ENCODE measurements around the gene HBP1. TPM values are rescaled to one million over a fixed set of nuclear protein-coding genes. Genes with fewer than 3 reads are reported as not detected.

Gene HBP1
- total and polyA plus RNA-seq, 2 of the 8 experiments (the other 6 are each of a cell fraction or from before 2014, with no cell fraction given): 28.9 to 29.2 TPM

GRCh38 chr7:107180378-107180777 lies 11.6 kb downstream of the HBP1 start:
- Histone ChIP-seq H2BK12ac (ENCODE audit: low read depth, low read length) (no peak overlapping the region), H3K4ac (replicated peaks; ENCODE audit: insufficient read length, low read depth, low read length) (no peak overlapping the region), H3K79me1 (ENCODE audit: low read depth, low read length) (no peaks in the 10 kb centered on the region; the same call in 1 of the 2 replicates), H3K4me3 (ENCODE audit: extremely low read depth in 1 of 4, insufficient read depth in 2 of 4, low read depth in 3 of 4, low read length in 4 of 4) (no peak overlapping the region), H2BK120ac (replicated peaks; ENCODE audit: low read depth, low read length) (no peak overlapping the region), H2AK5ac (ENCODE audit: low read depth, low read length) (no peak overlapping the region), H3K14ac (ENCODE audit: insufficient read length) (no peak overlapping the region), H3K27ac (ENCODE audit: low read depth, low read length) (no peak overlapping the region), H4K5ac (ENCODE audit: insufficient read length, low read depth, low read length) (no peak overlapping the region), H2BK5ac (ENCODE audit: low read depth, low read length) (no peak overlapping the region), H2BK15ac (ENCODE audit: low read length) (no peak overlapping the region), H3K27me3 (replicated peaks in 1 of 4; ENCODE audit: control insufficient read depth in 3 of 4, extremely low read depth in 1 of 4, insufficient read depth in 3 of 4, low read length in 3 of 4) (no peaks in the 10 kb centered on the region), H3K4me2 (ENCODE audit: insufficient read depth in 1 of 2, low read depth in 2 of 2, low read length in 2 of 2) (no peak overlapping the region), H3K56ac (replicated peaks; ENCODE audit: insufficient read length, low read depth, low read length) (no peak overlapping the region), H2BK20ac (ENCODE audit: low read length) (no peak overlapping the region), H4K91ac (replicated peaks; ENCODE audit: insufficient read length, low read length) (no peak overlapping the region), H3K36me3 (ENCODE audit: control insufficient read depth in 2 of 4, insufficient read depth in 4 of 4, low read length in 3 of 4) (peaks cover 8 to 19% (median 18%) of the 10 kb centered on the region in 4 experiments; a peak in 7 of 8 replicates), H3K9me3 (ENCODE audit: insufficient read depth in 2 of 2, low read depth in 1 of 2, low read length in 1 of 2) (no peaks in the 10 kb centered on the region), H3K79me2 (ENCODE audit: control insufficient read depth in 1 of 2, insufficient read depth in 2 of 2, low read length in 2 of 2) (peaks cover 0 to 30% of the 10 kb centered on the region in 2 experiments; a peak in 2 of 4 replicates), H3K18ac (ENCODE audit: extremely low read depth, low read length) (no peak overlapping the region), H3K9ac (replicated peaks in 1 of 4; ENCODE audit: extremely low read depth in 1 of 4, low read depth in 3 of 4, low read length in 3 of 4) (no peak overlapping the region), H3K23ac (ENCODE audit: insufficient read length) (no peak overlapping the region), H3K23me2 (ENCODE audit: low read depth, low read length) (no peaks in the 10 kb centered on the region), H4K8ac (ENCODE audit: extremely low read depth, insufficient read depth, low read length) (no peak overlapping the region), H2AFZ (ENCODE audit: low read length) (no peak overlapping the region), H4K20me1 (replicated peaks in 1 of 2; ENCODE audit: control insufficient read depth in 1 of 2, insufficient read depth in 2 of 2, low read length in 2 of 2) (peaks cover 0 to 3% of the 10 kb centered on the region in 2 experiments), H3K4me1 (replicated peaks in 1 of 4; ENCODE audit: control insufficient read depth in 3 of 4, insufficient read depth in 4 of 4, low read length in 3 of 4) (no peaks in the 10 kb centered on the region)
- 86% methylated on average over 1 of the region's 1 CpG; no CpG with 5 or more reads in 1 of the 2 experiments for WGBS, 2 experiments (ENCODE audit: extremely low coverage in 1 of 2, insufficient coverage in 1 of 2, insufficient read length in 1 of 2, insufficient replicate concordance in 2 of 2, low coverage in 1 of 2, low lambda C conversion rate in 2 of 2, missing lambda C conversion rate in 1 of 2)
- FAIRE-seq (no peak), DNase-seq (ENCODE audit: low read depth in 1 of 2, low spot score in 2 of 2) (no peak)
- ChIA-PET POLR2A (ENCODE audit: partially characterized antibody) (interaction anchor here (3.5 kb wide), 1 partner anchor 12 kb away, joined by 12 read pairs; the partner anchor contains the start of gene HBP1), CTCF (ENCODE audit: partially characterized antibody) (interaction anchor here (0.7 to 2.3 kb wide), 6 partner anchors 9 to 34 kb away, joined by 3 to 10 read pairs (median 4); no protein-coding TSS in a partner anchor)
- TF ChIP-seq ATF3 (IDR thresholded peaks at IDR 0.05; ENCODE audit: insufficient read depth, low read depth, low read length): no peak

All from H1 (cell line).